ENCODE results near the gene STARD4. TPM values are rescaled to one million over a fixed set of nuclear protein-coding genes. Genes with fewer than 3 reads are reported as not detected.

The STARD4 gene
- total RNA-seq, 1 experiment from 2014 or later = 65.0 TPM

GRCh38 chr5:111548992-111549649, 36.8 kb upstream of the STARD4 start:
- Mint-ChIP-seq H3K4me3 (ENCODE audit: low read depth, unreplicated experiment) (no peak overlapping the region), H3K27me3 (ENCODE audit: unreplicated experiment) (no peaks in the 10 kb centered on the region), H3K27ac (ENCODE audit: unreplicated experiment) (no peak overlapping the region), H3K9me3 (ENCODE audit: low read depth, unreplicated experiment) (no peaks in the 10 kb centered on the region), H3K4me1 (ENCODE audit: low read depth, unreplicated experiment) (peaks cover 9% of the 10 kb centered on the region), H3K36me3 (ENCODE audit: insufficient read depth, unreplicated experiment) (no peaks in the 10 kb centered on the region)
- CTCF ChIA-PET = no interaction called here
- TF ChIP-seq CTCF (IDR thresholded peaks at IDR 0.05; ENCODE audit: unreplicated experiment) = no peak
- intact Hi-C loops (cut with micrococcal nuclease; ENCODE audit: unreplicated experiment) = no loop called here
- BruUV-seq (replicated peaks) = no TSS peak
- no peak for DNase-seq

GRCh38 chr5:111548348-111548950, 36.1 kb upstream of the STARD4 start:
- H3K4me3 Mint-ChIP-seq (ENCODE audit: low read depth, unreplicated experiment) = no peak overlapping the region
- CTCF ChIA-PET = no interaction called here
- TF ChIP-seq CTCF (IDR thresholded peaks at IDR 0.05; ENCODE audit: unreplicated experiment) = no peak

GRCh38 chr5:111545031-111545430, 32.7 kb upstream of the STARD4 start:
- Mint-ChIP-seq H3K4me3 (ENCODE audit: low read depth, unreplicated experiment) (no peak overlapping the region), H3K9me3 (ENCODE audit: low read depth, unreplicated experiment) (no peaks in the 10 kb centered on the region), H3K36me3 (ENCODE audit: insufficient read depth, unreplicated experiment) (no peaks in the 10 kb centered on the region), H3K27ac (ENCODE audit: unreplicated experiment) (no peak overlapping the region), H3K27me3 (ENCODE audit: unreplicated experiment) (no peaks in the 10 kb centered on the region), H3K4me1 (ENCODE audit: low read depth, unreplicated experiment) (peaks cover 1% of the 10 kb centered on the region)
- TF ChIP-seq CTCF (IDR thresholded peaks at IDR 0.05; ENCODE audit: unreplicated experiment) = no peak
- BruUV-seq (replicated peaks) = no TSS peak
- intact Hi-C loops (cut with micrococcal nuclease; ENCODE audit: unreplicated experiment) = no loop called here
- CTCF ChIA-PET = no interaction called here
- DNase-seq = no peak

More at GRCh38 chr5:111548348-111548950, 36.1 kb upstream of the STARD4 start:
- DNase-seq = no peak
- Mint-ChIP-seq H3K36me3 (ENCODE audit: insufficient read depth, unreplicated experiment) (no peaks in the 10 kb centered on the region), H3K9me3 (ENCODE audit: low read depth, unreplicated experiment) (no peaks in the 10 kb centered on the region), H3K4me1 (ENCODE audit: low read depth, unreplicated experiment) (peaks cover 9% of the 10 kb centered on the region), H3K27ac (ENCODE audit: unreplicated experiment) (no peak overlapping the region), H3K27me3 (ENCODE audit: unreplicated experiment) (no peaks in the 10 kb centered on the region)
- no TSS peak for BruUV-seq (replicated peaks)
- intact Hi-C loops (cut with micrococcal nuclease; ENCODE audit: unreplicated experiment) = no loop called here

- no peaks in the 10 kb centered on the region for H3K27me3 Mint-ChIP-seq (ENCODE audit: unreplicated experiment)
- no peak overlapping the region for H3K27ac Mint-ChIP-seq (ENCODE audit: unreplicated experiment)
- DNase-seq = no peak
- H3K9me3 Mint-ChIP-seq (ENCODE audit: low read depth, unreplicated experiment) = peaks cover 3% of the 10 kb centered on the region
- no peak for TF ChIP-seq CTCF (IDR thresholded peaks at IDR 0.05; ENCODE audit: unreplicated experiment)
- CTCF ChIA-PET = no interaction called here
- BruUV-seq (replicated peaks) = no TSS peak
- H3K36me3 Mint-ChIP-seq (ENCODE audit: insufficient read depth, unreplicated experiment) = no peaks in the 10 kb centered on the region
- H3K4me1 Mint-ChIP-seq (ENCODE audit: low read depth, unreplicated experiment) = no peaks in the 10 kb centered on the region
- H3K4me3 Mint-ChIP-seq (ENCODE audit: low read depth, unreplicated experiment) = no peak overlapping the region
- intact Hi-C loops (cut with micrococcal nuclease; ENCODE audit: unreplicated experiment) = no loop called here
Observed at GRCh38 chr5:111537141-111538024, 25.0 kb upstream of the STARD4 start.
